ENCODE data around the gene PTPRH.
A peak's percentile ranks its signal among the peaks of the same experiment; 100 is the strongest.
"Not testable (repeated sequence)": the region's sequence is repeated elsewhere in the genome, so short reads cannot be mapped to it uniquely, and the experiment has no call there.

PTPRH gene

DNA sequence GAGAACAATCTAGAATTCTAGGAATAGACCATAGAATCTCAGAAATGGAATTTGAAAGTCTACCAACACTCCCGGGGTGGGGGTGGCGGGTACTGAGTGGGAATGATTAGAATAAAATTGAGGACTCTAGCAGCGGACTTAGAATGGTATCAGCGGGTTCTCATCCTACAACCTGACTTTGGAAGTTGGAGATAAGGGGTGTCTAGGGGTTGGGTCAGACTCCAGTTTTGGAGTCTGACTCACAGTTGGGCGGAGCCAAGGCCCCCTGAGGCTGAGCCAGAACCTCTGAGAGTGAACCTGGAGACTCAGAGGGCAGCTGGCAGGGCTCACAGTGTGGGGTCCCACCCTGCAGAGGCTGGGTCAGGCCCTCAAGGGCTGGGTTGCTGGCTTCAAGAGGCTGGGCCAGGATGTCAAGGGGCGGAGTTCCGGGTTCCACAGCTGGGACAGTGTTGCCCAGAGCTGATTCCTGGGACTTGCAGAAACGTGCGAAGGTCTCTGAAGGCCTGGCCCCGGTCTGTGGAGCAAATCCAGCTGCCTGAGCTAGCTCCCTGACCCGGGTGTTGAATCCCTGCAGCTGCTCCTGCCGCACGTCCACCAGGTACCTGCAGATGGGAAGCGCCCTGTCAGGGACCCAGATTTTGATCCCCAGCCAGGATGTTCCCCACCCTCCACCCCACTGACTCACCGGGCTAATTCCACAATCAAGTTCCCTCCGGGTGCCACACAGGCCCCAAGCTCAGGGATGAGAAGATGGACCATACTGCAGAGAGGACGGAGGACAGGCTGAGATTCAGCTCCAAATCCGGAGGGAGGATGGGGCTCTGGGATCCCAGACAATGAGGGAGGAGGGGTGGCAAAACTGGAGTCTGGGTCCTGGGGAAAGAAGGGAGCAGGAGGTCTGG is 50.2 kb downstream of the PTPRH start:
- peak; percentile 82 for DNase-seq (ENCODE audit: low spot score)

DNA sequence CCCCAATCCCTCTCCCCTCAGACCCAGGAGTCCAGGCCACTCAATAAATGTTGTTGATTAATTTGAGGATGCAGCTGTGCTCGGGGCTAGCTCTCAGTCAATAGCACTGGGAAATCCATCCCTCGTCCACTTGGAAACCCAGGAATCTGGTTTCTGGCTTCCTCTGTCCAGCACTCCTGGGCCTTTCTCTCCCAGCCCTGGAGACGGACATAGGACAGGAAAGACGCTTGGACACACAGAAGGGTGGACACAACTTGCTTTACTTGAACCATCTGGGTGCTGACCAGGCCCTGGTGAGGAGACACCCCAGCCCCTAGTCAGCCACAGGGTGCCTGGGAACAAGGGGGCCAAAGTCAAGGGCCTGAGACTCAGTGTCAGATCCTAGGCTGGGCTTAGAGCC is 50.9 kb downstream of the PTPRH start:
- DNase-seq (ENCODE audit: low spot score) = no peak

DNA sequence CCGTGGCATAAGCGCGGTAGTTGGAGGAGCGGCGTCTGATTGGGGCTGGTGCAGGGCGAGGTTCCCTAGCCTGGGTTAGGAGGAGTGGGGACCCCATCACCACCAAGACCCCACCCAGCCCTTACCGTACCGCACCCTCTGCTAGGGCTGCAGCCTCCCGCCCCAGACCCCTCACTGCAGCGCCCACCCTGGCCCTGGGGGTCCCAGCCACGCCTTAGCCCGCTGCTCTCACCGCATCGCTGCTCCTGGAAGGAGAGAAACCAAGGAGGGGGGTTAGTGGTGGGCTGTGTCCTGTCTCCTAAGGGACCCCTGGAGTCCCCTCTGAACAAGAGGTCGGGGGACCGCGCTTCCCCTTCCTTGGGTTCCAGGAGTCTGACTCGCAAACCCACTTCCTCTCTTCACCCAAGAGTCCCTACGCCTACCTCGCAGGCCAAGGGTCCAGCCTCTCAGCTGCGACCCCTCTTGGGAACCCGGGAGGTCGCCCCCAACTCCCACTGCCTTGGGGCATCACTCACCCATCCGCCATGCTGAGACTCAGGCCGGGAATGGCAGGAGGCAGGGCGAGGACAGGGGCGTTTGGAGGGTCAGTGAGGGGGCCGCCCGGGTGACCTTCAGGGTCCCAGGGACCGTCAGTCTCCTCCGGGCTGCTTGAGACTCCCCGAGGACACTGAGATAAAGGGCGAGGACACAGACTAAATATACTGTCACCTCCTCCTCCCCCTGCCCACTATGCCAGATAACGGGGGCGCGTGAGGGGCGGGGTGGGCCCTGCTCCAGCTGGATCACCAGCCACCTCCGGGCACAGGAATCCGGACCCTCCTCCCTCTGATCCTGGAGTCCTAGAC is 52.0 kb downstream of the PTPRH start, which contains the start of gene TNNI3:
Gene TNNI3, minus strand, starts transcription at position 669 of the 845 bp plus-strand sequence. Its CDS starts 143 bp downstream, at position 526.
- DNase-seq (ENCODE audit: low spot score) = no peak

DNA sequence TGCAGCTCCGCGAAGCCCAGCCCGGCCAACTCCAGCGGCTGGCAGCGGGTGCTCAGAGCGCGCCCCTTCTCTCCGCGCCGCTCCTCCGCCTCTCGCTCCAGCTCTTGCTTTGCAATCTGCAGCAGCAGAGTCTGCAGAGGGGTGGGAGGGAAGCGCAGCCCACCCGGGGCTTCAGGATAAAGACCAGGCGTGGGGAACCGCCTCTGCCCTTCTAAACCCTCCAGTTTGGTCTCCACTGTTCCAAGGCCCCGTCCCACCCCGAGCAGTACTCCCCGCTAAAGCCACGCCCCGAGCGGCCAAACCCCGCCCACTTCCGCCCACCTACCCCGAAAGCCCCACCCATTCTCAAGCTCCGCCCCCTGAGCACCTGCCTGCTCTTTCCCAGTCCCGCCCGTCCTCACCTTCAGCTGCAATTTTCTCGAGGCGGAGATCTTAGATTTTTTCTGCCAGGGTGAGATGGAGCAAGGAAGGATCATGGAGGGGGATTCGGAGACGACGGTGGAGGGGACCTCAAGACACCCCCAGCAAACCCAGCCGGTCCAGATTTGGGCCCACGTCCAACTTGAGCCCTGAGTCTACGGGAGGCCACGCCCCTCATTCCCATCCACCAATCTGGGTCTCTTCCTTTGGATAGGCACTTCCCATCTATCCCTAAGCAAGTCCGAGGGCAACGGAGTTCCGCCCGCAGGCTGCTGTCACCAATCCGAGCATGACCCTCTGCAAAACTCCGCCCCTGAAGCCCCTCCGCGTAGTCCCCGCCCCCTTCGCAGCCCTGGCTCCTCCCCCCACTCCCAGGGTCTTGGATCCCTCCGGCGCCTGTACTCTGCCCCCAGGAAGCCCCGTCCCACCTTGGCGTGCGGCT is 52.9 kb downstream of the PTPRH start:
- DNase-seq (ENCODE audit: low spot score) = peak; percentile 44

DNA sequence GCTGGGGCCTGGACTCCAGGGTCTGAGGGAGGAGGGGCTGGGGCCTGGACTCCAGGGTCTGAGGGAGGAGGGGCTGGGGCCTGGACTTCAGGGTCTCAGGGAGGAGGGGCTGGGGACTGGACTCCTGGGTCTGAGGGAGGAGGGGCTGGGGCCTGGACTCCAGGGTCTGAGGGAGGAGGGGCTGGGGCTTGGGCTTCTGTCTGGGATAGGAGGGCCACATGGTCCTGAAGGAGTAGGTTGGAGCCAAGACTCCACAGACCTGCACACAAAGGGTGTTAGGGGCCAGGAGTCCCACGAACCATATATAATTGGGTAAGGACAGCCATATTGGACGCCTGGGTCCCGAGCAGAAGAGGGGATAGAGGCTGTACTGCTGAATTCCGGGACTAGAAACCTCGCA is 53.5 kb downstream of the PTPRH start:
- DNase-seq (ENCODE audit: low spot score) = not testable (repeated sequence)

DNA sequence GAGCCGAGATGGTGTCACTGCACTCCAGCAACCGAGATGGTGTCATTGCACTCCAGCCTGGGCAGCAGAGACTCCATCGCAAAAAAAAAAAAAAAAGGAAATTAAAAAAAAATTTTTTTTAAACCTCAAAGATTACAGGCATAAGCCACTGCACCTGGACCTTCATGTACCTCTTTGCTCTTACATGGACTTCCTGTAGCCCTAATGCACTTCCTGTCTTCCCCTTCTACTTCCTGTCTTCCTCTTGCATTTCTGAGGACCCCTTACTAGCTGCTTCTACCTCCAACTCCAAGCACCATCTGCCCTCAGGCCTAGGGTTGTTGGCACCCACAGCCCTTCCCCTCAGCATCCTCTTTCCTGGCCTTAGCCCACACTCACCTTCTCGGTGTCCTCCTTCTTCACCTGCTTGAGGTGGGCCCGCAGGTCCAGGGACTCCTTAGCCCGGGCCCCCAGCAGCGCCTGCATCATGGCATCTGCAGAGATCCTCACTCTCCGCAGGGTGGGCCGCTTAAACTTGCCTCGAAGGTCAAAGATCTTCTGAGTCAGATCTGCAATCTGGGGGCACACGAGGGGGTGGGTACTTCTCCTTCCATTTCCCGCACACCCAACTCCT is 55.5 kb downstream of the PTPRH start:
- no peak for DNase-seq (ENCODE audit: low spot score)

DNA sequence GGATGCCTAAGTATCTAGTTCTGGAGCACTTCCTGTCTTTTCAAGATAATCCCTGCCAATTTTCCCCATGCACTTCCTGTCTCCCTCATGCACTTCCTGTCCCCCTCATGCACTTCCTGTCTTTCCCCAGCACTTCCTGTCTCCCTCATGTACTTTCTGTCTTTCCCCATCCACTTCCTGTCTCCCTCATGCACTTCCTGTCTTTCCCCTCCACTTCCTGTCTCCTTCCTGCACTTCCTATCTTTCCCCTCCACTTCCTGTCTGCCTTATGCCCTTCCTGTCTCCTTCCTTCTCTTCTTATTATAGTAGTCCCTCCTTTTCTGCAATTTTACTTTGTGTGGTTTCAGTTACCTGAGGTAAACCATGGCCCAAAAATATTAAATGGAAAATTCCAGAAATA is 57.3 kb downstream of the PTPRH start:
- no peak for DNase-seq (ENCODE audit: low spot score)

DNA sequence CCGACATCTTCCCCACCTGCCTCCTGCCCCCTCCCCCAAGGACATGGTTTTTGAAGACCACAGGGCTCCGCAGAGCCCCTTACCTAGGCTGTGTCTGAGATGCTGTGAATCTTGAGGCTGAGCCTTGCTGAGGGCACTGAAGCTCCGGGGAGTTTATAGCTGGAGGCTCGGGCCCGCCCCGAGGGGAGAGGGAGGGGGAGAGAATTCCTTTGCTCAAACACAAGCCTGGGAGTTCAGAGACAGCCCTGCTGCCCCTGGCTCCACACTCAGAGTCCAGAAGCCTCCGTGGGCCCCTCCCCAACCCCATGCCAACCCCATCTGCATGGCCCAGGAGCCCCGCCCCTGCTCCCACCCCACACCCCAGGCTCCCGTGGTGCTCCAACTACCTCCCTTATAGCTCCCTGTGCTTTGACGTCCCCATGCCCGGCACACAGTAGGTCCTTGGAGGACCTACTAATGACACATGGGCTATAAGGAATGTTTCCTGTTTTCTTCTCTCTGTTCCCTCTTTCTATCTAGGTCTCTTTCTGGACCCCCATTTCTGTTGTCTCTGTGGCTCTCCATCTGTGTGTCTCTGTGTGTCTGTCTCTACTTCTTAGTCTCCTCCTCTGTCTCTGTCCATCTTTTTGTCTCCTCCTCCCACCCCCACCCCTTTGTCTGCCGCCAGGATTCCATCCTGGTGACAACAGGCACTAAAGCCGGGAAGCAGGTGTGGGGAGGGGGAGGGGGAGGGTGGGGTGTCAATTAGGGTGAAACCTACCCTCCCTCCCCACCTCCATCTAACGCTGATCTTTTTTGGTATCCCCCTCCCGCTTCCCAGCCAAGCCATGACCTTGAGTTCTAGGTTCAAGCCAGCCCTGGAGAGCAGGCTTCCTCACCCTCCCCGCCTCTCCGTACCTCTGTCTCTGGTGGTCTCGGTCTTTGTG is 60.0 kb downstream of the PTPRH start, which contains the start of gene TNNT1:
Gene TNNT1, minus strand, starts transcription at position 129 of the 926 bp plus-strand sequence. CDS start 2,049 bp downstream, outside the sequence.
- no peak for DNase-seq (ENCODE audit: low spot score)

DNA sequence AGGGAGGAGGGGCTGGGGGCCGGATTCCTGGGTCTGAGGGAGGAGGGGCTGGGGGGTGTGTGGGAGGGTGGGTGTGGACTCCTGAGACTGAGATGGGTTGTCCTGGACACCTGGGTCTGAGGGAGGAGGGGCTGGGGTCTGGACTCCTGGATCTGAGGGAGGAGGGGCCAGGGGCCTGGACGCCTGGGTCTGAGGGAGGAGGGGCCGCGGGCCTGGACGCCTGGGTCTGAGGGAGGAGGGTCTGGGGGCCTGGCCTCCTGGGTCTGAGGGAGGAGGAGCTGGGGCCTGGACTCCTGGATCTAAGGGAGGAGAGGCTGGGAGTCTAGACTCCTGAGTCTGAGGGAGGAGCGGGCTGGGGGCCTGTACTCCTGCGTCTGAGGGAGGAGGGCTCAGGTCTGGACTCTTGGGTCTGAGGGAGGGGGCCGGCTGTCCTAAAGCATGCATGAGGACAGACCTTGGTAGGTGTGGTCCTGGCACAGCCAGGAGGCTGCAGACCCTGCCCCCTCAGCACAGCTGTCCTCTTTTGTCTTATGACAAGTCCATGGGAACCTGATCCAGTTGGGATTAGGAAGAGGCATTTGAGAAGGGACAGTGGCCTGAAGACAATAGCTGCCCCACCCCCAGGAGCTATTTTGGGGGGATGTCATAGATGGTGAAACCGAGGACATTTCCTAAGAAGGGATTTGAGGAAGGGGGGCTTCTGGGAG is 61.6 kb downstream of the PTPRH start:
- DNase-seq (ENCODE audit: low spot score) = no peak

DNA sequence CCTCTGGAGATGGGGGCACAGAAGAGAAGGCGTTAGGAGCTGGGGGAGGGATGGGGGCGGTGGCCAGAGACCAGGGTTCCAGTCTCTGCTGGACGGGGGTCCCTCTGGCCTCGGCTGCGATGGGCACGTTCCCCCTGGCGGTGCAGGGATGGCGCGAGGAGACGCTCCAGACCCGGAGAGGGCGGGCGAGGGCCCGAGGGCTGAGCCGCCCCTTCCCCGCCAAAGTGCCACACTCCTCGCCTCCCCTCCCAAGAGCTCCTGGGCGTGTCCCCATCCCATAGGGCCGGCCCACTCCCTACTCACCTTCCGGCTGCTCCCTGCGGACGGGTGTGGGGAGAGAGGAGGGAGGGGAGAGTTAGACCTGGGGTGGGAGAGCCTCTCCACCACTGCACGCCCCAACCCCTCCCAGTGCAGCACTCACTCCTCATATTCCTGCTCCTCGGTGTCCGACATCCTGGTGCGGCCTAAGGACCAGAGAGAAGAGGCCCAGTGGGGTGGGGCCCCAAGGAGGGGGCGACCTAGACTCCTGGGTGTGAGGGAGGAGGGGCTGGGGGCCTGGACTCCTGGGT is 62.5 kb downstream of the PTPRH start:
- no peak for DNase-seq (ENCODE audit: low spot score)

DNA sequence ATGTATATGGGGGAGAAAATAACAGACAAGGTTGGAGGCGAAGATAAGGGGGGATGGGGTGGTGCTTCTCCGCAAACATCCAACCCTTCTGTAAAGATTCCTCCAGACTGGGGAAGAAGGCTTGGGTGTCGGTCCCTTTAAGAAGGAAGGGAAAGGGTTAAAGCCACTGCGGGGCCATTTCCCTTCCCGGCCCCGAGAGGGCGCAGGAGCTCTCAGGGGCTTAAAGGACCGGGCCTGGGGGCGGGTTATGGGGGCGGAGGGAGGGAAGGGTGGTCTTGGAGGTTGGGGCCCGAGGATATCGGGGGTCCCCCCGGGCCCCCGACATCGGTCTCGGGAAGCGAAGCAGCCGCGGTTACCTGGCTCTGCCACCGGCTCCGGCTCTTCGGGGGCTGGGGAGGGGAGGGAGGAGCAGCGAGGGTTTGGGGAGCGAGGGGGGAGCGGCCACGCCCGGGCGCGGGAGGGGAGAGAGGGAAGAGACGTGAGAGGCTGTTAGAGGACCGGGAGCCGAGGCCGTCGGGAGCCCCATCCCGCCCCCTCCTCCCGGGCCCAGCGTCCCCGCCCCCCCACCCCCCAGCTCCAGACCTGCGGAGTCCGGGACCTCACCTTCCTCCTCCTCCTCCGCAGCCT is 63.1 kb downstream of the PTPRH start:
- DNase-seq (ENCODE audit: low spot score) = no peak

DNA sequence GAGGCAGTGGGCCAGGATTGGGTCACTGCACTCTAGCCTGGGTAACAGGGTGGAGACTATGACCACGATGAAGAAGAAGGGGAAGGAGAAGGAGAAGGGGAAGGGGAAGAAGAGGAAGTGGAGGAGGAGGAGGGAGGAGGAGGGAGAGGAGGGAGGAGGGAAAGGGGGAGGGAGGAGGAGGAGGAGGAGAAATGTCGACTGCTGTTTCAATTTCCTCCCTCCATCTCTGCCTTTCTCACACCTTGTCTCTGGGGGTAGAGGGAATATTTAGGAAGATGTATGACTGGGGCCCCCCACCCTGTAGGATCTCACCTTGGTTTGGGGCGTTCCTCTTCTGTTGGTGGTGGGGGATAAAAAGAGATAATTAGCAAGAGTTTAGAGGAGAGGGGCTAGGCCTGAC is 64.1 kb downstream of the PTPRH start:
- no peak for DNase-seq (ENCODE audit: low spot score)

DNA sequence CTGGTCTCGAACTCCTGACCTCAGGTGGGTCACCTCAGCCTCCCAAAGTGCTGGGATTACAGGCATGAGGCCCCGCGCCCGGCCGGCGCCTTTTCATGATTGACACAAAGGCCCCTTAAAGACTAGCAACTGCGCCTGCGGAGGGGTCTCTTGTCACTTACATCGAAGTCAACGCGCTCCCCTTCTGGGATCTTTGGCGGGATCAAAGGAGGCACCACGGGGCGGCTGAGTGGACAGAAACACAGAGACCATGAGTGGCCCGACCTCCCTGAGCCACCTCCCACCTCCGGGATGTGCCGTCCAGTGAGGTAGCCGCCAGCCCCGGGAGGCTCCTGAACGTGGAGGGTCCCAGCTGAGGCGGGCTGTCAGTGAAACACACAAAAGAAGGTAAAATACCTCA is 67.6 kb downstream of the PTPRH start:
- DNase-seq (ENCODE audit: low spot score) = no peak

DNA sequence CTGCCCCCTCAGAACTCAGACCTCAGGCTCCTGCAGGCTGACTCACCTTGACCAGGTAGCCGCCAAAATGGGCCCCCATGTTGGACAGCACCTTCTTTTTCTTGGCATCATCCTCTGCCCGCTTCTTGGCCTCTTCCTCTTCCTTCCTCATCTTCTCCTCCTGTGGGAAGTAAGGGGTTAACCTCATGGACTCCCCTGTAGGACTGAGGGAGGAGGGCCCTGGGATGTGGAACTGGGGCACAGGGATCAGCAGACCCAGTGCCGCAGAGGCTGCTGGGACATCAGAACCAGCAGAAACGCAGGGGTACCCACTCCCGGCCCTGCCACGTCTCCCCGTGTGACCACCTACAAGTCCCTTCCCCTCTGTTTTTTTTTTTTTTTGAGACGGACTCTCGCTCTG is 71.4 kb downstream of the PTPRH start:
- no peak for DNase-seq (ENCODE audit: low spot score)

DNA sequence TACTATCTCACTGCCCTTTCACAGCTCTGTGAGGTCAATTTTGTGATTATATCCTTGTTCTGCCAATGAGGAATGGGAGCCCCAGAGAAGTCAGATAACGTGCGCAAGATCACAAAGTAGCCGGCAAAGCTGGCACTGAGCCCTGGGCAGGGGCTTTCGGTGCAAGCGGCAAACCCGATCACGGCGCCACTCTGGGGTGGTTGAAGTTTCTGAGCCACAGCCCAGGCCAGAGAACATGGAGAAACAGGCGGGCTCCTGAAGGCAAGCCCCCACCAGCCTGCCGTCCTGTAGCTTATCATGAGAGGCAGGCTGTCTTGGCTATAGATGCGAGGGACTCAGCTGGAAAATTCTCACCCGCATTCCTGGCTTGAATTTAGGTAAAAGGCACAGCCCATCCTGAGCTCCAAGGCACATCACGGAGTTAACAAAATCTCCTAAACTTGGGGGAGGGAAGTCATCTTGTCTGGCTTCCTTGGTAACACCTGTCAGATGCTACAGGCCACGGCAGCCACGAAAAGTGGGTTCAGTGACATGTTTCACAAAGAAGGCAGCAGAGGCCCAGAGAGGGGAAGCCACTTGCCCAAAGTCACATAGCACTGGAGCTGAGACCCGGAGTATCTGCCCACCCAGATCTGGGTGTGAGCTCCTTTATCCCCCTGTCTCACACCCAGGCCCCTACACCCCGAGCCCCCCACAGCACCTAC is 72.8 kb downstream of the PTPRH start:
- no peak for DNase-seq (ENCODE audit: low spot score)

DNA sequence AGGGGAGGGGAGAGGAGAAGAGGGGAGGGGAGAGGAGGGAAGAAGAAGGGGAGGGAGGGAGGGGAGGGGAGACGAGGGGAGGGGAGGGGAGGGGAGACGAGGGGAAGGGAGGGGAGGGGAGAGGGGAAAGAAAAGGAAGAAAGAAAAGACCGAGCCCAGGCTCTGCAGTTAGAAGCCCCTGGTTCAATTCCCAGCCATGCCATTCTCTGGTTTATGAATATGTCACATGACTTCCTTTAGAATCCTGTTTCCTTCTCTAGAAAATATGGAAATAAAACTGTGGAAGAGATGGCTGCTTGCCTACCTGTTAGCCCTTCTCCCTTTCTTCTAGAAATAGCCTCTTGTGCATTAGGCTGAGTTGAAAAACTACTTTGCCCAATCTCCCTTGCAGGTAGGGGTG is 74.6 kb downstream of the PTPRH start:
- DNase-seq (ENCODE audit: low spot score) = no peak

DNA sequence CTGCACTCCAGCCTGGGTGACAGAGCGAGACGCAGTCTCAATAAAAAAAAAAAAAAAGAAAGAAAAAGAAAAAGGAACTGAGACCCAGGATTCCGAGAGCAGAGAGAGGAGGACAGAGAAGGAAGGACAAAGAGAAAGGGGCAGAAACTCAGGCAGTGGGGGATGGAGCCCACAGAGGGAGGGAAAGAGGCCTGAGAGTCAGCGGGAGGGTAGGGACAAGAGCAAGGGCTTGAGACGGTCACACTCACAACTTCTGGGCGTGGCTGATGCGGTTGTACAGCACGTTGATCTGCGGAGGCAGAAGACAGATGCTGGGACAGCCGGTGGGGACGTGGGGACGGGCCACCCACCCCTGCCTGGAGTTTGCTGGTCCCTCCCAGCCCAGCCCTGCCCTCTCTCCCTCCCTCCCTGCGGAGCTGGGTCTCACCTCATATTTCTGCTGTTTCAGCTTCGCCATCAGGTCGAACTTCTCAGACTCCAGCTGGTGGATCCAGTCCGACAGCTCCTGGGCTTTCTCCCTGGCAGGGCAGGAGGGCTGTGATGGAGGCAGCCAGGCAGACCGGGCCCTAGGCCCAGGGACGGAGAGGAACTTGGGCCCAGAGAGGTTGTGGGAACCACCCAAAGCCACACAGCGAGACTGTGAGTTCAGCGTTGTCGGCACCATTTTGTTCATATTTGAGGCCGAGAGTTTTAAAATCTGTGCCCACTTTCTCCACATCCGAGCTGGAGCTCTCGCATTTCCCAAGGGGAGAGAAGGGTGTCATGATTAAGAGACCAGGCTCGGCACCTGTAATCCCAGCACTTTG is 75.5 kb downstream of the PTPRH start:
- no peak for DNase-seq (ENCODE audit: low spot score)
